ENCODE measurements around the gene DUSP2. TPM values are rescaled to one million over a fixed set of nuclear protein-coding genes. Genes with fewer than 3 reads are reported as not detected.

DUSP2 gene
- total RNA-seq, 4 donors from 2014 or later, result 0.23 to 5.4 (median 0.40) TPM; not detected in 1

- no peaks in the 10 kb centered on the region for H3K36me3 ChIP-seq
- no peaks in the 10 kb centered on the region for H3K9me3 ChIP-seq
- no peak overlapping the region for H3K4me3 ChIP-seq
- TF ChIP-seq EP300 (IDR thresholded peaks at IDR 0.05) (no peak), POLR2A (IDR thresholded peaks at IDR 0.05) (no peak), CTCF (IDR thresholded peaks at IDR 0.05) (no peak), POLR2AphosphoS5 (IDR thresholded peaks at IDR 0.05) (no peak)
- ATAC-seq, result no peak
- H3K27me3 ChIP-seq, result peaks cover 39% of the 10 kb centered on the region
- no peak overlapping the region for H3K27ac ChIP-seq
- WGBS, 2 donors (ENCODE audit: low coverage in 1 of 2), result 58 to 85% methylated on average over 6 to 7 of the region's 10 CpGs
- H3K4me1 ChIP-seq, result no peaks in the 10 kb centered on the region
Measured at GRCh38 chr2:96131152-96131812, 14.0 kb downstream of the DUSP2 start.

GRCh38 chr2:96130483-96130882 lies 14.8 kb downstream of the DUSP2 start:
- Histone ChIP-seq H3K4me3 (no peak overlapping the region), H3K27ac (no peak overlapping the region), H3K4me1 (no peaks in the 10 kb centered on the region), H3K27me3 (peaks cover 32% of the 10 kb centered on the region), H3K9me3 (no peaks in the 10 kb centered on the region), H3K36me3 (no peaks in the 10 kb centered on the region)
- ATAC-seq, result no peak
- WGBS, 2 donors (ENCODE audit: low coverage in 1 of 2), result 92% methylated on average over 4 of the region's 4 CpGs; no CpG with 5 or more reads in 1 of the 2 donors
- TF ChIP-seq POLR2A (IDR thresholded peaks at IDR 0.05), result no peak
- no peak for TF ChIP-seq POLR2AphosphoS5 (IDR thresholded peaks at IDR 0.05)
- no peak for TF ChIP-seq CTCF (IDR thresholded peaks at IDR 0.05)
- TF ChIP-seq EP300 (IDR thresholded peaks at IDR 0.05), result no peak

GRCh38 chr2:96129528-96130120 lies 15.6 kb downstream of the DUSP2 start:
- TF ChIP-seq POLR2AphosphoS5 (IDR thresholded peaks at IDR 0.05), result no peak
- no peak for TF ChIP-seq POLR2A (IDR thresholded peaks at IDR 0.05)
- no peak for ATAC-seq
- Histone ChIP-seq H3K27me3 (peaks cover 29% of the 10 kb centered on the region), H3K4me1 (no peaks in the 10 kb centered on the region), H3K9me3 (no peaks in the 10 kb centered on the region), H3K36me3 (no peaks in the 10 kb centered on the region), H3K27ac (no peak overlapping the region), H3K4me3 (no peak overlapping the region)
- 73 to 96% methylated on average over 4 to 7 of the region's 16 CpGs for WGBS, 2 donors (ENCODE audit: low coverage in 1 of 2)

DNA sequence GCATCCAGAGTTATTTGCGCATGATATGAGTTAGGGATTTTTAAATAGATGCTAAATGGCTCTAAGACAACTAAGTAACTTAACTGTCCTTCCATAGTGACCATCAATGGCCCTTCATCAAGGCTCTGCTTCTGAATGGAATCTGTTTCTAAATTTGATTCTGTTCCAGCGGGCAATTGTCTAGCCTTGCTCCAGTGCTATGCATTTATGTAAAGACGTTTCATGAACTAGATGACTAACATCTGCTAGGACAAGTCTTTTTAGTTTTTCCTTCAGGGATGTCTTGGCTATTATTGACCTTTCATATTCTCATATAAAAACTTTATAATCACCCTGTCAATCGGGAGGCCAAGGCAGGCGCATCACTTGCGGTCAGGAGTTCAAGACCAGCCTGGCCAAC lies 16.8 kb downstream of the DUSP2 start:
- 71 to 77% methylated on average over 6 of the region's 6 CpGs for WGBS, 2 donors (ENCODE audit: low coverage in 1 of 2)
- ATAC-seq, result no peak

More for the DNA sequence above, 16.8 kb downstream of the DUSP2 start:
- Histone ChIP-seq H3K27me3 (peaks cover 28% of the 10 kb centered on the region), H3K9me3 (no peaks in the 10 kb centered on the region), H3K36me3 (no peaks in the 10 kb centered on the region), H3K4me1 (no peaks in the 10 kb centered on the region), H3K4me3 (no peak overlapping the region), H3K27ac (no peak overlapping the region)
- TF ChIP-seq EP300 (IDR thresholded peaks at IDR 0.05) (no peak), CTCF (IDR thresholded peaks at IDR 0.05) (no peak), POLR2AphosphoS5 (IDR thresholded peaks at IDR 0.05) (no peak), POLR2A (IDR thresholded peaks at IDR 0.05) (no peak)
